Activated CD4-positive, alpha-beta T cell treated with anti-CD3 and anti-CD28 coated beads, Interleukin-2, amount 50 U/mL, for 16 hours (primary cell): ENCODE results near the gene SPACA9.

Experiments
- DNase-seq: peaks from one replicate; pipeline ENCODE4 v3.0.0-alpha.2; 2020

SPACA9 gene

GRCh38 chr9:132878695-132879456, at the start of gene SPACA9:
TSS of gene SPACA9 (plus strand) at chr9:132878898. CDS start at chr9:132883948, 5,050 bp downstream.
- peak; percentile 29 for DNase-seq

- DNase-seq: no peak
Measured at GRCh38 chr9:132832171-132832881, 46.4 kb upstream of the SPACA9 start.

- DNase-seq: no peak
Measured at GRCh38 chr9:132833550-132834121, 45.1 kb upstream of the SPACA9 start.

- DNase-seq: no peak
Measured at GRCh38 chr9:132834343-132834742, 44.4 kb upstream of the SPACA9 start.

GRCh38 chr9:132837501-132838286, 41.0 kb upstream of the SPACA9 start:
- DNase-seq: no peak

GRCh38 chr9:132838291-132838690, 40.4 kb upstream of the SPACA9 start:
- no peak for DNase-seq

- no peak for DNase-seq
Measured at GRCh38 chr9:132840980-132841379, 37.7 kb upstream of the SPACA9 start.

GRCh38 chr9:132842124-132843044, 36.3 kb upstream of the SPACA9 start:
- DNase-seq: no peak

GRCh38 chr9:132846109-132846917, 32.4 kb upstream of the SPACA9 start:
- no peak for DNase-seq

- DNase-seq: no peak
Measured at GRCh38 chr9:132846918-132847515, 31.7 kb upstream of the SPACA9 start.

- no peak for DNase-seq
Measured at GRCh38 chr9:132849185-132849706, 29.5 kb upstream of the SPACA9 start.

- DNase-seq: no peak
Measured at GRCh38 chr9:132853482-132853881, 25.2 kb upstream of the SPACA9 start.

- no peak for DNase-seq
Measured at GRCh38 chr9:132854832-132855231, 23.9 kb upstream of the SPACA9 start.

- no peak for DNase-seq
Measured at GRCh38 chr9:132855904-132856303, 22.8 kb upstream of the SPACA9 start.

- no peak for DNase-seq
Measured at GRCh38 chr9:132857031-132857430, 21.7 kb upstream of the SPACA9 start.

GRCh38 chr9:132857616-132858342, 20.9 kb upstream of the SPACA9 start:
- DNase-seq: no peak

- DNase-seq: no peak
Measured at GRCh38 chr9:132858751-132859150, 19.9 kb upstream of the SPACA9 start.

GRCh38 chr9:132861666-132862065, 17.0 kb upstream of the SPACA9 start:
- no peak for DNase-seq

GRCh38 chr9:132862533-132862932, 16.2 kb upstream of the SPACA9 start:
- DNase-seq: no peak

GRCh38 chr9:132863096-132863495, 15.6 kb upstream of the SPACA9 start:
- no peak for DNase-seq
